ENCODE data around the gene LRRC46. TPM values are rescaled to one million over a fixed set of nuclear protein-coding genes. Genes with fewer than 3 reads are reported as not detected.
A peak's percentile ranks its signal among the peaks of the same experiment; 100 is the strongest.

Gene LRRC46
- total and polyA plus RNA-seq, 2 of the 13 experiments (the other 11 are each of a cell fraction or from before 2014, with no cell fraction given), result 0.09 TPM

DNA sequence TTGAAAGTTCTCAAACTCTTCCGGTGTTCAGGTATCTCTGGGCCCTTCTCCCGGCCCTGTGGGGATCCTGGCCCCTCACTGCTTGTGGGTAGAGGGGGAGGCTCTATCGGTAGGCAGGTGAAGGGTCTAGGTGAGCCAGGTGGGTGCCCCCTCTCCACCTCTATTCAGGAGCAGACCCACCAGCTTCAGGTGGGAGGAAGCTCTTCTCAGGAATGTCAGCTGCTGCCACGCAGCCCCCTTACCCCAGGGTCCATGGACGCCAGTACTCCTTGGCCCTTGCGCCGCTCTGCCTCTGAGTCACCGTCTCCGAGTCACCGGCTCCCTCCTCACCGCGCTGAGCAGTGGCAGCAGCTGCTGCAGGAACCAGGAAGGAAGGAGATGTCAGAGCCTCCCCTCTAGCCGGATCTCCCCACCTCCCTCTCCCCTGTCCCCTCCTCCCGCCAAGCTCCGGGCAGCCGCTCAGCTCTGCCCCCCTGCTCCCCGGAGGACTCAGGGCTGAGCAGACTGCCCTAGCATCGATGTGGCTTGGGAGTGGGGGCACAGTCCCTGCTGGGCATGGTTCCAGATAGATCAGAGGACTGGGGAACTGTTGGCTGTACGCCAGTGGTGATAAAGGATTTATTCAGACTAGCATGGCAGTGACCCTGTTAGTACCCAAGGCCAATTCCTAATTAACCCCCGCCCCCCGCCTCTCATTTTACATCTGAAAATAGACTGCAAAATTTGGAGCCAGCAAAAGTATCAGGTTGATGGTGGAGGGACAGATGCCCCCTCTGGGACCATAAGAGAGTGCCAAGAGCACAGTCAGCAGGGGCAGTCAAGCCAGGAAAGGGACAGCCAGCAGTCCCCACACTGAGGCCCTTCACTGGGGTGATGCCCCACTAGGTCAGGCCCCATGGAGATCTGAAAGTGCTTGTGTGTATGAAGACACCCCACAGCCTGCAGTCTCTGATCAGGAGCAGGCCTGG lies 9.8 kb upstream of the LRRC46 start, which contains the start of gene OSBPL7 (continued):
- no peak; the same call in 1 of the 2 replicates for TF ChIP-seq TBX2 (CRISPR knock-in tag; IDR thresholded peaks at IDR 0.05; ENCODE audit: borderline replicate concordance)
- no peak for TF ChIP-seq IRX3 (CRISPR knock-in tag; IDR thresholded peaks at IDR 0.05; ENCODE audit: borderline replicate concordance, low read depth)
- TF ChIP-seq, protein P1, sequence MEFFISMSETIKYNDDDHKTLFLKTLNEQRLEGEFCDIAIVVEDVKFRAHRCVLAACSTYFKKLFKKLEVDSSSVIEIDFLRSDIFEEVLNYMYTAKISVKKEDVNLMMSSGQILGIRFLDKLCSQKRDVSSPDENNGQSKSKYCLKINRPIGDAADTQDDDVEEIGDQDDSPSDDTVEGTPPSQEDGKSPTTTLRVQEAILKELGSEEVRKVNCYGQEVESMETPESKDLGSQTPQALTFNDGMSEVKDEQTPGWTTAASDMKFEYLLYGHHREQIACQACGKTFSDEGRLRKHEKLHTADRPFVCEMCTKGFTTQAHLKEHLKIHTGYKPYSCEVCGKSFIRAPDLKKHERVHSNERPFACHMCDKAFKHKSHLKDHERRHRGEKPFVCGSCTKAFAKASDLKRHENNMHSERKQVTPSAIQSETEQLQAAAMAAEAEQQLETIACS (CRISPR knock-in tag; IDR thresholded peaks at IDR 0.05), result no peak
- TF ChIP-seq ETV6 (CRISPR knock-in tag; conservative IDR thresholded peaks at IDR 0.05), result 0 out of 2 replicates have a peak, but pooled peaks have one; percentile 25
- peak; percentile 50; the same call in 1 of the 2 replicates for TF ChIP-seq ZNF598 (CRISPR knock-in tag; IDR thresholded peaks at IDR 0.05; ENCODE audit: borderline replicate concordance)
- no peak for TF ChIP-seq ZNF235 (CRISPR knock-in tag; IDR thresholded peaks at IDR 0.05; ENCODE audit: borderline replicate concordance)
- TF ChIP-seq NONO (IDR thresholded peaks at IDR 0.05), result no peak
- no peak for TF ChIP-seq NONO (CRISPR knock-in tag; conservative IDR thresholded peaks at IDR 0.05)
- TF ChIP-seq, protein P2, sequence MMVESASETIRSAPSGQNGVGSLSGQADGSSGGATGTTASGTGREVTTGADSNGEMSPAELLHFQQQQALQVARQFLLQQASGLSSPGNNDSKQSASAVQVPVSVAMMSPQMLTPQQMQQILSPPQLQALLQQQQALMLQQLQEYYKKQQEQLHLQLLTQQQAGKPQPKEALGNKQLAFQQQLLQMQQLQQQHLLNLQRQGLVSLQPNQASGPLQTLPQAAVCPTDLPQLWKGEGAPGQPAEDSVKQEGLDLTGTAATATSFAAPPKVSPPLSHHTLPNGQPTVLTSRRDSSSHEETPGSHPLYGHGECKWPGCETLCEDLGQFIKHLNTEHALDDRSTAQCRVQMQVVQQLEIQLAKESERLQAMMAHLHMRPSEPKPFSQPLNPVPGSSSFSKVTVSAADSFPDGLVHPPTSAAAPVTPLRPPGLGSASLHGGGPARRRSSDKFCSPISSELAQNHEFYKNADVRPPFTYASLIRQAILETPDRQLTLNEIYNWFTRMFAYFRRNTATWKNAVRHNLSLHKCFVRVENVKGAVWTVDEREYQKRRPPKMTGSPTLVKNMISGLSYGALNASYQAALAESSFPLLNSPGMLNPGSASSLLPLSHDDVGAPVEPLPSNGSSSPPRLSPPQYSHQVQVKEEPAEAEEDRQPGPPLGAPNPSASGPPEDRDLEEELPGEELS (CRISPR knock-in tag; IDR thresholded peaks at IDR 0.05), result peak; percentile 36; the same call in 1 of the 2 replicates
- no peak for TF ChIP-seq SP1 (IDR thresholded peaks at IDR 0.05)
- TF ChIP-seq SP1 (CRISPR knock-in tag; IDR thresholded peaks at IDR 0.05), result no peak; the same call in 1 of the 2 replicates
- TF ChIP-seq SUZ12 (IDR thresholded peaks at IDR 0.05; ENCODE audit: low read depth, low read length), result no peak
- TF ChIP-seq RELA (CRISPR knock-in tag; IDR thresholded peaks at IDR 0.05), result 0 out of 2 replicates have a peak, but pooled peaks have one; percentile 45
- TF ChIP-seq SOX13 (IDR thresholded peaks at IDR 0.05), result no peak
- TF ChIP-seq SOX13 (CRISPR knock-in tag; conservative IDR thresholded peaks at IDR 0.05 in 1 of 2, IDR thresholded peaks at IDR 0.05 in 1 of 2), result peak in 1 of 2 experiments; percentile 51; a peak in 1 of 4 replicates
- no peak for TF ChIP-seq ZNF232 (CRISPR knock-in tag; IDR thresholded peaks at IDR 0.05; ENCODE audit: borderline replicate concordance)
- peak; percentile 85 for TF ChIP-seq ZNF331 (CRISPR knock-in tag; IDR thresholded peaks at IDR 0.05)
- TF ChIP-seq ZNF264 (CRISPR knock-in tag; IDR thresholded peaks at IDR 0.05), result no peak
- TF ChIP-seq ZSCAN30 (CRISPR knock-in tag; IDR thresholded peaks at IDR 0.05), result no peak
- TF ChIP-seq, protein P3, sequence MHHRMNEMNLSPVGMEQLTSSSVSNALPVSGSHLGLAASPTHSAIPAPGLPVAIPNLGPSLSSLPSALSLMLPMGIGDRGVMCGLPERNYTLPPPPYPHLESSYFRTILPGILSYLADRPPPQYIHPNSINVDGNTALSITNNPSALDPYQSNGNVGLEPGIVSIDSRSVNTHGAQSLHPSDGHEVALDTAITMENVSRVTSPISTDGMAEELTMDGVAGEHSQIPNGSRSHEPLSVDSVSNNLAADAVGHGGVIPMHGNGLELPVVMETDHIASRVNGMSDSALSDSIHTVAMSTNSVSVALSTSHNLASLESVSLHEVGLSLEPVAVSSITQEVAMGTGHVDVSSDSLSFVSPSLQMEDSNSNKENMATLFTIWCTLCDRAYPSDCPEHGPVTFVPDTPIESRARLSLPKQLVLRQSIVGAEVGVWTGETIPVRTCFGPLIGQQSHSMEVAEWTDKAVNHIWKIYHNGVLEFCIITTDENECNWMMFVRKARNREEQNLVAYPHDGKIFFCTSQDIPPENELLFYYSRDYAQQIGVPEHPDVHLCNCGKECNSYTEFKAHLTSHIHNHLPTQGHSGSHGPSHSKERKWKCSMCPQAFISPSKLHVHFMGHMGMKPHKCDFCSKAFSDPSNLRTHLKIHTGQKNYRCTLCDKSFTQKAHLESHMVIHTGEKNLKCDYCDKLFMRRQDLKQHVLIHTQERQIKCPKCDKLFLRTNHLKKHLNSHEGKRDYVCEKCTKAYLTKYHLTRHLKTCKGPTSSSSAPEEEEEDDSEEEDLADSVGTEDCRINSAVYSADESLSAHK (CRISPR knock-in tag; IDR thresholded peaks at IDR 0.05; ENCODE audit: borderline replicate concordance), result no peak
- TF ChIP-seq ATF7 (IDR thresholded peaks at IDR 0.05), result no peak
- TF ChIP-seq ATF7 (CRISPR knock-in tag; IDR thresholded peaks at IDR 0.05), result no peak
- peak; percentile 62 for TF ChIP-seq ZBTB7A (CRISPR knock-in tag; IDR thresholded peaks at IDR 0.05)
- TF ChIP-seq BHLHE40 (IDR thresholded peaks at IDR 0.05; ENCODE audit: low read length), result no peak
- TF ChIP-seq ARNTL (CRISPR knock-in tag; IDR thresholded peaks at IDR 0.05), result no peak
- TF ChIP-seq ZZZ3 (CRISPR knock-in tag; IDR thresholded peaks at IDR 0.05; ENCODE audit: borderline replicate concordance), result no peak; the same call in 1 of the 2 replicates

Data from HepG2 (cell line).